ENCODE measurements around the gene EGFL7.

Gene EGFL7

DNA sequence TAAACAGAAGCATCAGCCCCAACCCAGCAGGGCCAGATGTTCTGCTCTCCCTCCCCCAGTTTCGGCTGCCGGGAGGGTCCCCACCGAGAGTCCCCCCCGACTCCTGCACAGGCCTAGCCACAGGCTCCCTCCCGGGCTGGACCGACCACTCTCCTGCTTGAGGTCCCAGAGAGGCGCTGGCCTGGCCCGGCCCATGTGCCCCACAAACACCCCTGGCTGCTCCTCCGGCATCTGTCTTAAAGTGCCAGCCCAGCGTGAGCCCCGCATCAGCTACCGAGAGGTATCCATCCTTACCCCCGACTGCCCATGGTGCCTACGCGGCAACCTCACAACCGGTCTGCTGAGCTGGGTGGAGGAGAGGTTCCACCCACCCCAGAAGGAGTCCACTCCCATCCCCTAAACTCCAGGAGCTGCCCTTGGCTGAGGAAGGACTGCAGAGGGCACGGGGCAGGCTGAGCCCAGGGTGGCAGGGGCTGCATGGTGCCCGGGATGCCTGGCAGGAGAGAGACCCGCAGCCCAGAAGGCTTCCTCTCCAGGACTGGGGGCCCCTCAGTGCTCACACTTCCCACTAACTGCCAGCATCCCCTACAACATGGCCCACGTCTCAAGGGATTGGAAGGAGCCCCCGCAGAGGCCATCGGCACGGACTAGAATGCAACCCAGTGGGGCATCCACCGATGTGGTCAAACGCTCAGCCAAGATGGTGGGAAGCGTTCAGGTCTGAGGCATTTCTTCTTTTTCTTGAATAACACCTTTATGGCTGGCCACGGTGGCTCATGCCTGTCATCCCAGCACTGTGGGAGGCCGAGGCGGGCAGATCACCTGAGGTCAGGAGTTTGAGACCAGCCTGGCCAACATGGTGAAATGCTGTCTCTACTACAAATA is 15.6 kb upstream of the EGFL7 start:
- Histone ChIP-seq H3K4me3 (peak overlapping the region; percentile 64), H3K27ac (peak overlapping the region in 1 of 2 donors; percentile 81)
- no peak for DNase-seq (ENCODE audit: low spot score)

DNA sequence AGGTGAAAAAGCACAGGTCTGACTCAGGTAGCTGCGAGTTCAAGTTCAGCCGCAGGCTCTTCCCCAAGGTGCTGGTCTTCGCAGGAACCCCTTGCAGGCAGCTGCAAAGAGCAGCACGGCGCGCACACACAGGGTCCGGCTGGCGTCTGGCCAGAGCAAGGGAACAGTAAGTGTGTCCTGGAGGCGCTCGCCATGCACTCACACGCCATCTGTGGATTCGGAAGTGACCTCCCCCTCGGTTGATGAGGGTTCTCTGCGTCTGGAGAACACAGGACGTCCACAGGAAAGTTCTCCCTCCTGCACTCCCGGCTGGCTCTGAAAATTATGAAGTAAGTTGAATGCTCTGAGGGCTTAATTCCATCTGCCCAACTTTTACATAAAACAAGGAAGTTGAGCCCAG is 14.0 kb upstream of the EGFL7 start:
- H3K27ac ChIP-seq = peak overlapping the region in 1 of 2 donors; percentile 63
- DNase-seq (ENCODE audit: low spot score) = no peak
- peak overlapping the region; percentile 30 for H3K4me3 ChIP-seq
- TF ChIP-seq, protein P1, sequence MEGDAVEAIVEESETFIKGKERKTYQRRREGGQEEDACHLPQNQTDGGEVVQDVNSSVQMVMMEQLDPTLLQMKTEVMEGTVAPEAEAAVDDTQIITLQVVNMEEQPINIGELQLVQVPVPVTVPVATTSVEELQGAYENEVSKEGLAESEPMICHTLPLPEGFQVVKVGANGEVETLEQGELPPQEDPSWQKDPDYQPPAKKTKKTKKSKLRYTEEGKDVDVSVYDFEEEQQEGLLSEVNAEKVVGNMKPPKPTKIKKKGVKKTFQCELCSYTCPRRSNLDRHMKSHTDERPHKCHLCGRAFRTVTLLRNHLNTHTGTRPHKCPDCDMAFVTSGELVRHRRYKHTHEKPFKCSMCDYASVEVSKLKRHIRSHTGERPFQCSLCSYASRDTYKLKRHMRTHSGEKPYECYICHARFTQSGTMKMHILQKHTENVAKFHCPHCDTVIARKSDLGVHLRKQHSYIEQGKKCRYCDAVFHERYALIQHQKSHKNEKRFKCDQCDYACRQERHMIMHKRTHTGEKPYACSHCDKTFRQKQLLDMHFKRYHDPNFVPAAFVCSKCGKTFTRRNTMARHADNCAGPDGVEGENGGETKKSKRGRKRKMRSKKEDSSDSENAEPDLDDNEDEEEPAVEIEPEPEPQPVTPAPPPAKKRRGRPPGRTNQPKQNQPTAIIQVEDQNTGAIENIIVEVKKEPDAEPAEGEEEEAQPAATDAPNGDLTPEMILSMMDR (IDR thresholded peaks at IDR 0.05) = no peak

More for the DNA sequence above, 15.6 kb upstream of the EGFL7 start:
- TF ChIP-seq, protein P1 (IDR thresholded peaks at IDR 0.05) = no peak

DNA sequence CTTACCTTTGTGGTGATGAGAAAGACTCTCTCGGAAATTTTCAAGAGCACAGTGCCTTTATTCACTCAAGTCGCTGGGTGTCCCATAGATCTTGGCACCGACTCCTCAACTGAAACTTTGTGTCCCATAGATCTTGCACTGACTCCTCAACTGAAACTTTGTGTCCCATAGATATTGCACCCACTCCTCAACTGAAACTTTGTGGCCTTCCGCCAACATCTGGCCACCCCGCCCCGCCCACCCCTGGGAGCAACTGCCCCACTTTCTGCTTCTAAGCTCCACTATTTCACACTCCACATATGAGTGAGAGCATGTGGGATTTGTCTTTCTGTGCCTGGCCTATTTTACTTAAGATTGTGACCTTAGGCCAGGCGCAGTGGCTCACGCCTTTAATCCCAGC is 12.7 kb upstream of the EGFL7 start:
- TF ChIP-seq, protein P1 (IDR thresholded peaks at IDR 0.05) = no peak
- DNase-seq (ENCODE audit: low spot score) = no peak
- no peak overlapping the region for H3K4me3 ChIP-seq
- peak overlapping the region in 1 of 2 donors; percentile 36 for H3K27ac ChIP-seq

- Histone ChIP-seq H3K4me3 (no peak overlapping the region), H3K27ac (no peak overlapping the region)
- TF ChIP-seq, protein P1 (IDR thresholded peaks at IDR 0.05) = no peak
- no peak for DNase-seq (ENCODE audit: low spot score)
These were observed 12.1 kb upstream of the EGFL7 start for GRCh38 chr9:136650648-136651047.

DNA sequence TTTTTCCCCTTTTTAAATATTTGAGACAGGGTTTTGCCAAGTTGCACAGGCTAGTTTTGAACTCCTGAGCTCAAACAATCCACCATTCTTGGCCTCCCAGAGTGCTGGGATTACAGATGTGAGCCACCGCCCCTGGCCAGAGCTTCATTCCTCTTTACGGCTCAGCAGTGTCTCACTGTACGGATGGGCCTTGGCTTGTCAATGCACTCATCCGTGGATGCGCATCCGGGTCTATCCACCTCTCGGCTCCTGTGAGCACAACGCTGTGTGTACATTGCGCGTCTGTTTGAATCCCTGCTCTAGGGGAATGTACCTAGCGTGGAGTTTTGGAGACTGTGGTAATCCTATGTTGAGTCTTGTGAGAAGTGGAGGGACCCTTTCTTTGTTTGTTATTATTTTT is 10.9 kb upstream of the EGFL7 start:
- H3K27ac ChIP-seq = no peak overlapping the region
- DNase-seq (ENCODE audit: low spot score) = no peak
- TF ChIP-seq, protein P1 (IDR thresholded peaks at IDR 0.05) = no peak
- H3K4me3 ChIP-seq = no peak overlapping the region

DNA sequence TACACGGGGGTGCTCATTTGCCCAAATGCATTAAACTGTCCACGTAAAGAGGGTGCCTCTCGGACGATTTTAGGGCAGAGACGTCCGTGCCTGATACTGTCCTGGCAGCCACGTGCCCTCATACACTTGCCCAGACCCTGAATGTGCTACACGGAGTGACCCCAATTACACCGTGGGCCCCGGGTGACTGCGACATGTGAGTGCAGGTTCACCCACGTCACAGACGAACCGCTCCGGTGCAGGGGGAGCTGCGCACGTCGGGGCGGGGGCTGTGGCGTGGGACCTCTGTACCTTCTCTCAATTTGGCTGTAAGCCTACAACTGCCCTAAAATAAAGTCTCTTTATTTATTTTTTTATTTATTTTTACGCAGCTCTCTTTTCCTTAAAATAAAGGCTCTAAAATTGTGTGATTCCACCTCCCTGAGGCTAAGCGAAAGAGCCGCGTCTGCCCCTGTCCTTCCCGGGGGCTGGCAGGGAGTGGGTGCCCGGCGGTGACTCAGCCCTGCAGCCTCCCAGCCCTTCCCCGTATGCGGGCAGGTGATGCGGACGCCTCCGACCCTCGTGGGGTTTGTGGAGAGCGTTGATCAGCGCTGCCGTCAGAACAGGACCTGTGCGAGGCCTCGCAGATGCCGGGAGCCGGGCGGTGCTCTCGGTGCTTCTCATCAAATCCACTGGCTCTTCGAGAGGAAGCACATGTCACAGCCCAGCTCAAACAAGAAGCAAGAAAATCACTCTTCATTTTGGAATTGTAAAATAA is 9.2 kb upstream of the EGFL7 start:
- Histone ChIP-seq H3K27ac (peak overlapping the region in 1 of 2 donors; percentile 41), H3K4me3 (no peak overlapping the region)
- no peak for DNase-seq (ENCODE audit: low spot score)
- TF ChIP-seq, protein P1 (IDR thresholded peaks at IDR 0.05) = no peak
